Head of caudate nucleus (tissue), 42 donors: Measurements from ENCODE around the gene SMG5.

Source experiments
- DNase-seq, 42 donors: peaks; one replicate each; pipeline versions ENCODE4 v3.0.0 to v3.0.0-alpha.2; 2020 to 2021; ENCODE audit warnings: mixed read lengths in 7 of 42
- intact Hi-C: fragments of 100-400 bp; cut with DNase I; formaldehyde crosslinking; loops from one replicate; pipeline ENCODE4 v1.15.0; 2022

SMG5 gene

DNA sequence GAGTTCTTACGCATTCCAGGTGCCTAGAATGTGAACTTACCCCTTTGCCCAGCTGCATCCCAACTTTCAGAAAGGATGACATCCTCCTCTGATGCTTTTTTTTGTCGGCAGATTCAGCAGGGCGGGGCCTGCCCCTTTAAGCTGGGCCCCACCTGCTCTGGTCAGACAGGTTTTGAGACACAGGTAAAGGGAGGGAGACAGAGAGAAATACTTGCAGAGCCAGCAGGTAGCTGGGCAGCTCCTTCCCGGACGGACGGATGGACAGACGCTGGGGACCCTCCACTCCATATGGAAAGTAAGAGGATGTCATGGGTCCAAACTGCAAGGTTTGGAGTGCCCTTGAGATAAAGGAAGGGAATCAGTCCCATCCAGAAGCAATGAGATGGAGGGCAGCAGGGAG lies 1.5 kb upstream of the SMG5 start, which contains the start of gene TMEM79:
Gene TMEM79 (plus strand): TSS at position 214 of the 400 bp plus-strand sequence. CDS start 902 bp downstream, outside the sequence.
- no peak for DNase-seq
- intact Hi-C loops: no loop called here

DNA sequence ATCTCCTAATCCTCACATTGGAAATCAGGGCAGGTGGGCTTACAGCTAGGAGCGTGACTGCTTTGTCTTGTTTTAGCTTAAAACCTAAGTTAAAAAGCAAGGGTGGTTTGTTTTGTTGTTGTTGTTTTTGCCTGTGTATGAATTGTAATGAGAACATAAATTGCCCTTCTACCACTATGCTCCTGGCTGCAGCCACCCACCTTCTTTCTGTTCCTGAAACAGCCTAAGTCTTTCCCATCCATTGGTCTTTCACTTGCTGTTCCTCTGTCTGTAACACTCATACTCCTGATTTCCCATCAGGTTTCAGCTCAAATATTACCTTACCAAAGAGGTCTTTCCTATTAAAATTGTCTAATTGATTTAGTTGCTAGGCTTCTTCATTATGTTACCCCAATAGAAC lies 896 bp upstream of the SMG5 start:
- intact Hi-C loops: loop anchor here (2.0 kb wide), 1 partner anchor 55 kb away; the partner anchor contains the start of genes CCT3 and TSACC
- DNase-seq: no peak

DNA sequence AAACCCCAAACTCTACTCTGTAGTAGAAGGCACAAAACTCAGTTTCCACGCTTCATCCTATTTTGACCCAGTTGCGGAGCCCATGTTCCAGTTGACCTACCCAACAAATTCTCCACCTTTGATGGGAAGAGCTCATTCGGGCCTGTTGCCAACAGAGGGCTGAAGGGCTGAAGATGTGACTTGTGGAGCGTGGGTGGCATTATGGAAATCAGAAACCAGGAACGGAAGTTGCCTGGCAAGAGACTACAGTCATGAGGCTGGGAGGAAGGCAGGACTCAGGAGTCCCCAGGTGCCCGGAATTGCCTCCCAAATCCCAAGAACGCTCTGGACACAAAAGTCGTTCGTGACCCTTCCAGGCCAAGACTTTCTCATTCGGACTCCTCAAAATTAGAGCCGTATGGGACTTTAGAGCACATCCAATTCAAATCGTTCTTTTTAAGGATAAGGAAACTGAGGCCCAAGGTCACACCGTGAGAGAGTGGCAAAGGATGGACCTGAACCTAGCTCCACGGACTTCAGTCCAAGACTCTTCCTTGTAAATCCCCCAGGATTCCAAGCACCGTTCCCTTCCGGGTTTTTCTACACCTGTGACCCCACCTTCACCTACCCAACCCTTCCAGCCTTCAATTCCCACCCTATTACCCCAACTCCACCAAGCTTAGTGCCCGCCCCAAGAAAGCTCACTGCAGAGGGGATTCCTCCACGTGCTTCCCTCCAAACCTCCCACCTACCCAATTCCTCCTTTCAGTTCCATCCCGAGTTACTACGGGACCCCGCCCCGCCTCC lies 739 bp downstream of the SMG5 start:
- peak in 33 of 42 donors; percentile 16 to 77 (median 42) for DNase-seq
- intact Hi-C loops: loop anchor here (2.0 kb wide), 1 partner anchor 57 kb away; the partner anchor contains the start of genes CCT3 and TSACC

DNA sequence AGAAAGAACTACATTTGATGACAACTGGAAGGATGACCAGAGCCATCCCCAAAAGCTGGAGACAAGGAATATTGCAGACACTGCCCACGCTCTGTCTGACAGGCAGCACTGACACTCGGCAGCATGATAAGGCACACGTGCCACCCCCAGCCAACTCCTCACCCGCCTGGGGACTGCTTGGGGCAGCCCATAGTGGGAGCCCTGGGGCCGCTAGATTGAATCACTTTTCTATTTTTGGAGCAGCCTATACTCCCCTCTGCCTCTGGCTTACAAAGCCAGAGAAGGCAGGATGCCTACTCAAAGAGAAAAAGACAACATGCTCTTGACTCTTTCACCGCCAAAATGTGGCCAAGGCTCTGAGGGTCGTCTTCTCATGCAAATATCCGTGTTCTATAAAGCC lies 1.3 kb downstream of the SMG5 start:
- DNase-seq: peak in 9 of 42 donors; percentile 13 to 47 (median 30)
- intact Hi-C loops: no loop called here

DNA sequence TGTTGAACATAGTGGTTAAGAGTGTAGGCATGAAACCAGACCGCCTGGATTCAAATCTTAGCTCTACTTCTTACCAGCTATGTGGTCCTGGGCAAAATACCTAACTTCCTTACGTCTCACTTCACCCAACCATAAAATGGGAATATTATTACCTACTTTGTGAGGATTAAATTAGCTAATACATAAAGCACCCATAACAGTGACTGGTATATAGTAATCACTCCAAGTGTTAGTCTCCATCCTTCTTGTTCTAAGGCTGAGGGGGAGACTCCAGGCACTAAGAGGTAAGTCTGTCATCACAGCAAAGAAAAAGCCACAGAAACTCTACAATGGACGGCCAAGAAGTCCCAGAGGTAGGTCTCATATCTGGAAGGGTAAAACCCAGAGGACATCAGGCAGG lies 2.8 kb downstream of the SMG5 start:
- no peak for DNase-seq
- intact Hi-C loops: no loop called here

DNA sequence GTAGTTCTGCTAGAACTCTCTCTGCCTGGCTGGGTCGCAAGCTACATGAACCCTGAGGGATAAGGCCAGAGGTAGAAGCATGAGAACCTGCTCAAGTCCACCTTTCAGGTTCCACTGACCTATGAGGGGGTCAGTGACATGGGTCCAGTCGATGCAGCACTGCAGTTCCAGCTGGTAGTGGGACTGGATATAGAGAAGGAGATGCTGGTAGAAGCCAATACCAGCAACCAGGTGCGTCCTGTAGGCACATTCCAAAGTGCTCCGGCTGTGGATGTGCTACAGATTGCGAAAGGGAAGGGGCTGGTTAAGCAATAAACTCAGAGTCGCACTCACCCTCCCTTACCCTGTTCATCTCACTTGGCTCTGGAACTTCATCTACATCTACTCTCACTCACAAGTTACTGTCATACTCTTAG lies 5.7 kb downstream of the SMG5 start:
- intact Hi-C loops: no loop called here
- DNase-seq: no peak

DNA sequence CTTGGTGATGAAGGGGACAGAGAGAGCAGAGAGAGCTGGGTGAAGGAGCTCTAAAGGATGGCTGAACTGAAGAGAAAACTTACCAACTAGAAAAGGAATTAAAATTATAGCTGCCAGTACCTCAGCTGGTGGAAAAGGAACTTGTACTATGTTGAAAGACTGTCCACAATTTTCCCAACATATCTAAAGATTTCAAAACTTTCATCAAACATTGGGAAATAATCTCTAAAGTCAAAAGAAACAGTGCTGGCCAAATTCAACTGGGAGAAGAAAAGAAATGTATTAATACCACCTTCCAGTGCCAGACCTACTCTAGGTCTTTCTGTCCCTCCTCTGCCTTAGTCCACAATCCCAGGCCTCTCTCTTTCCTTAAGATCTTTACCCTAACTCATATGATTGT lies 6.1 kb downstream of the SMG5 start:
- intact Hi-C loops: no loop called here
- DNase-seq: no peak

DNA sequence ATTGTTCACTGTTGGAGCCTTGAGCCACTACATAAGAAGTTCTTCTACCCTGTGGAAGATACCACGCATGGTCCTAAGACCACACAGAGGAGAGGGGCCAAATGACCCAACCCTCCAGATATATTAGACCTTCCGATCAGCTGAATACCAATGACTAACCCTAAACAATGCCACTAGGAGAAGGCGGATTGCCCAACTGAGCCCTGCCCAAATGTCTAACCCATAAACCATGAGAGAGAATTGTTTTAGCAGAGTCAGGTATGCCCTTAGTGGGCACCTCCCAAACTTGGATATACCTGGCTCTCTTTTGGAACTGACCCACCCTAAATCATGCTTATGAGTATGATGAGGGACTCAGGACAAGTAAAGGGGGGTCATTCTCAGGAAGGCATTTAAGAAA lies 12.3 kb downstream of the SMG5 start:
- no peak for DNase-seq

DNA sequence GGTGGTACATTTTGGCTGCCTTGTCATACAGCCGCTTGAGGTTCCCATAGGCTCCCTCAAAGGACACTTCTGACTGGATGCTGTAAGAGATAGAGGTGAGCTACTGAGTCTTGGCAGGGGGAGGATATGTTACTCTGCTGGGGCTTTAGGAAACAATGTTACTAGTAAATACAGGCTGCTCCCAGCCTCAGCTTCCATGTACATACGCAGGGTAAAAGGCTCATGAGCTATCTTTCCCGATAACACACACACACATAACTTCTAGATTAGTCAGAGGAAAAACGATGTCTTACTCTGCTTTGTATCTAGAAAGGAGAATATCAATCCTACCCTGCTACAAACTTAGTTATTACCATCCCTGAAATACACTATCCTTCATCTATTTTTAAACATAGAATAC lies 14.3 kb downstream of the SMG5 start:
- intact Hi-C loops: no loop called here
- DNase-seq: no peak

More for the DNA sequence above, 12.3 kb downstream of the SMG5 start:
- intact Hi-C loops: no loop called here

DNA sequence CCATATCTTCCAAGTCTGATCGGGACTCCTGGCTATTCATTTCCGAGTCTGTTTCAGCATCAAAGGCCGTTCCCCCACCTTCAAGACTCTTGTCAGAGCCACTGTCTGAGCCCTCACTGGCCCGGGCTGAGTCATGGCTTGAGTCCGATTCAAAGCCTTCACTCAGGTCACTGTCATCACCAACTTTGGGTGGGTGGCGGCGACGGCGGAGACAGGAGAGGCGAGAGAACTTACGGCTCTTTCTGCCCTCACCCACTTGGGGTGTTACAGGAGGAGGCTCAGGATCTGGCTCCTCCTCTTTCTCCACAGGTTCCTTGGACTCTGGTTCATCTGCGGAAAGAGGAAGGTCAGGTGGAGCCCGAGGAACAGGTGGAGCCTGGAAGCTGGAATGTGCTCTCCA lies 16.6 kb downstream of the SMG5 start:
- intact Hi-C loops: no loop called here
- no peak for DNase-seq

DNA sequence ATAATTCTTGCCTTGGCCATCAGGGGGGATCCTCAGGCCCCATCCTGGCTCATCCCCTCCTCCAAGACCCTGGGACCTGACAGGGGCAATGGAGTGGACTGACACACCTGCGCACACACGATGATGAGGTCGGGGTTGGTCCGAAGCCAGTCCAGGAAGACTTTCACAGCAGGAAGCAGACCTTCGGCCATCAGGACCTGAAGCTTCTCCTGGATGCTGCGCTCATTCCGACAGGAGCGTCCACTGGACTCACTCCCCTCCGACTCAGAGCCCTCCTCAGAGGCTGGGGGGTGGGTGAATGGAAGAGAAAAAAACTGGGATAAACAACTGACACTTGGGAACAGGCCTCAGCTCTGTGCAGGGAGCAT lies 19.4 kb downstream of the SMG5 start:
- intact Hi-C loops: no loop called here

DNA sequence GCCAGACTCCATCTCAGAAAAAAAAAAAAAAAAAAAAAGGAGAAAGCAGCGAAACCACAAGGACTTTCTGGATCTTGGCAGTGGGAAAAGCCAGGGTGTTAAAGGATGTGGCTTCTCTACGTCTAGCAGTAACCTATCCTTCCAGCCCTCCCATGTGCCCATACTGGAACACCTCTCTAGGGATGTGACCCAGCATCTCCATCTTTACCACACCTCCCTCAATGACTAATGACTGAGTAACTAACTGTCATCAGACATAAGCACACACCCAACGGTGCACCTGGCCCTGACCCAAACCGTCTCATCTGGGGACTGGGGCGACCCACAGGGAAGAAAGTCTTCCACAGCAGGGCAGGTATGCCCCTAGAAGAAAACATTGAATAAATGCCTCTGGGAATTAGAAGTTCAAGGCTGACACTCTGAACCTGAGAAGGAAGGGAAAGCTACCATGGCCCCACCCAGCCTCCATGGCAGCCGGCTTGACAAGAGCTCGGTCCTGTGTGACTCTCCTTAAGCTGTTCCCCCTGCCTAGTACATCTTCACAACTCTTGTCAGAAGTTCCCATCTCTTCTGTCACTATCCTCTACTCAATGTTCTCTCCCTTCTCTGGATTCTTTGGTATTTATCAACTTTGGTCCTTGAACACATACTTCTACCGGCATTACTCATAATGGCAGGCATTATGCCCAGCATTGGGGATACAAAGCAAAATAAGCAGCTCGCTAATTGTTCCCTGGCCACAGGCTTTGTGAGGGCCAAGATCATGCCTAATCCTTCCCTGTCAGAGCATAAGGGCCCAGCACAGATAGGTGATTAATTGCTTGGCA lies 20.0 kb downstream of the SMG5 start:
- intact Hi-C loops: no loop called here
- DNase-seq: no peak

More for the DNA sequence above, 19.4 kb downstream of the SMG5 start:
- DNase-seq: no peak

DNA sequence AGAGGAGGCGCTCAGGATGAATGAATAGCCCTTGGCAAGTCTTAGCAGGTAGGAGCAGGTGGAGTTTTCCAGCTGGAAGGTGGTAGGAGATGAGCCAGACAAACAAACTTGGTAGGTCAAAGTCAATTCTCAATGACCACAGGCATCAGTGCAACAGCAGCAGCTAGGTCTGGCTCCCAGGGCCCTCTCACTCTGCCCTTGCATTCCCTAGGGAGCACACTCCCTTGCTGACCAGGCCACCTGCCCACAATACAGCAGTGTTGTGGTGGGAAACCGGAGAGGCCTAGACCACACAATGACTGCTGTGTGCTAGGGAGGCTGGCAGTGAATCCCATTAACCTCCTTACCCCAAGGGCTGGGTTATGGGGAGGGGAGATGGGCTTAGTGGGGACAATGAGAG lies 21.7 kb downstream of the SMG5 start:
- DNase-seq: peak in 18 of 42 donors; percentile 33 to 79 (median 61)
- intact Hi-C loops: no loop called here

DNA sequence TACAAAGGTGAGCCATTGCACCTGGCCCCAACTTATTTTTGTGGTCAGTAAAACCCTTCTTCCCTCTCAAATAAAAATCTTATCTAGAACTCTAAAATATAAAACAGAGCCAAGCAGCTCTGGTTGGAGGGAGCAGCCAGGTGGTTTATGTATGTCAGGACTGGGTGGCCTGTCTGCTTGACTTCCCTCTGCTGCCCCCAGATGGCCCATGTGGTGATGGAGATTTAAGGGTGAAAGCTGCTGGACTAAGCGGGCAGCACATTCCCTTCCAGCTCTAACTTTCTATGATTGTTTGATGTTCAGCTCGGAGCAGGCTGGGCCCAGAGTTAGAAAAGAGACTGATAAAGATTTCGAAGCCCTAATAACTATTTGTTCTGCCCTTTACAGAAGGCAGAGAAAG lies 22.8 kb downstream of the SMG5 start:
- intact Hi-C loops: no loop called here
- peak in 32 of 42 donors; percentile 28 to 88 (median 70) for DNase-seq

DNA sequence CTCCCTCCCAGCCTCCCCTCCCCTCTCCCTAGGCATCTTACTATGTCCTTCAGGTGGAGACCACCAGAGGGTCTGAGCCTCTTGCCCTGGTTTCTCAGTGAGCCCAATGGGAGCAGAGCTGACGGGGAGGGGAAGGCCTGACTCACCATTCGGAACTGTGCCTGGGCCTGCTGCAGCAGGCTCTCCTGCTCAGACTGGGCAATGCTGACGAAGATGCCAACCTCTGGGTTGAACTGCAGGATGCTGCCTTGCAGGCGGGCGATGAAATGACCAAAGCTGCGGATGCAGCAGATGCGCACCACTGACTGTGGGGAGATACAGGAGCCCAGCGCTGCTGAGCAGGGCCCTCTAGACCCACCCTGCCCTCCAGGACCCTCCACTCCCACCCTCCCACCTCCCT lies 23.8 kb downstream of the SMG5 start:
- no peak for DNase-seq
- intact Hi-C loops: no loop called here

DNA sequence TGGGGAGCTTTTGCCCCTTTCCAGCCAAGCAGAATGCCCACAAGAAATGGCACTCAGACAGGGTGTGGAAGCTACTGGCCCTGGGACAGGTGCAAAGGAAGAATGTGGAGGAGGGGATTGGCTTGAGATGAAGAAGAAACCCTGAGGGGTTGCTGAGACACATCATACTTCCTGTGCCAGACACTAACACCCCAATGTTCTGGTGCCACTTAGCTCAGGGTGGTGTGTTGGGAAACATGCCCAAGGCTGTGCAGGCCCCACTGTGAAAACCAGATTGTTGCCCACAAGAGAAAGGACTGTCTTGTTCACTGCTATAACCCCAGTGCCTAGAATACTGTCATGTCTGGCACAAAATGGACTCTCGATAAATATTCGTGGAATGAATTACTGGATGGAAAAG lies 24.9 kb downstream of the SMG5 start:
- peak in 6 of 42 donors; percentile 29 to 64 (median 44) for DNase-seq
- intact Hi-C loops: no loop called here

DNA sequence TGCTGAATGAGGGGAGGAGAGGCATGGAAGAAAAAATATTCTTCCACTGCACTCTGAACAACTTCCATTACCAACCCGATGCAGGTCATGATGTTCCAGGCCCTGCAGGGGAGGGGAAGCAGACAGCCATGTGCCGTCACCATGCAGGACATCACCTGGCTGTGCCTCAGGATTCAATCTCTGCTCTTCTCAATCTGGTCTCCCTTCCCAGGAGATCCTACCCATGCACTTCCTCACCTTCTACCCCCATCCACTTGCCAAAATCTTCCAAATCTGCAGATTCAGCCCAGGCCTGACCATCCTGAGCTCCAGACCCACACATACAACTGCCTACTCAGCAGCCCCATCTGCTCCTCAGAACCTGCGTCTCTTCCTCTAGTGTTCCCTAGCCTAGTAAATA lies 29.0 kb downstream of the SMG5 start:
- no peak for DNase-seq
- intact Hi-C loops: no loop called here

DNA sequence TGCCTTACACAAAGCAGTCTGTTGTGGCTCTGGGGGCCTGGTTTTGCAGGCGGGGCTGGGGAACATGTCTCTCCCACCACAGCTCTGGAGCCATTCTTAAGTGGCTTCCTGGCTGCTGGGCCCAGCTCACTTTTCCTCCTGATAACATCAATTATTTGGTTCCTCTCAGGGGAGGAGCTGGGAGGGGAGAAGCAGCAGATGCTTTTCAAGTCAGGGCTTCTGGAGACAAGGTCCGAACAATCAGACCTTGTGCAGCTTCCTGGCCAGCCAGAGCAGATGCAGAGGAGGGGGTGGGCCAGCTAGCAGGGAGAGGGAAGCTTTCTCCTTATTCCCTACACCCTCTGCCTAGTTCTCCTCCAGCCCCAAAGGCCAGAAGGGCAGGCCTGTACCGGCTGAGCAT lies 31.1 kb downstream of the SMG5 start:
- DNase-seq: peak in 11 of 42 donors; percentile 20 to 65 (median 42)
- intact Hi-C loops: no loop called here

DNA sequence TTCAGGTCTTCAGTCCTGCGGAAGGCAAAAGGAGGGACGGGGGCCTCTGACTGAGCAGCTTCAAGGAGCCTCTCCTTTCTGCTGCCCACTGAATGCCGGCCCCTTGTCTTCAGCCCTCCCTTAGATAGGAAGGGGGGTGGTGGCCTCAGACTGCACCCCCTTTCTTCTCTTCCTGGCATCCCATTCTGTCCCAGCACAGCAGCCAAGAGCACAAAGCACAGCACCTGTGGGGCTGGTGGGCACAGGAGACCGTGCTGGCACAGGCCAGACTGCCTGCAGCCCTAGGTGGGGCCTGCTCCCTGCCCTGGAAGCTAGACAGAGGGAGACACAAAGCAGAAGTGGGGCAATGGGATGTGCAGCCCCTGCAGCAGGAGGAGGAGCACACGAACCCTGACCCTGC lies 33.0 kb downstream of the SMG5 start:
- intact Hi-C loops: no loop called here
- no peak for DNase-seq

DNA sequence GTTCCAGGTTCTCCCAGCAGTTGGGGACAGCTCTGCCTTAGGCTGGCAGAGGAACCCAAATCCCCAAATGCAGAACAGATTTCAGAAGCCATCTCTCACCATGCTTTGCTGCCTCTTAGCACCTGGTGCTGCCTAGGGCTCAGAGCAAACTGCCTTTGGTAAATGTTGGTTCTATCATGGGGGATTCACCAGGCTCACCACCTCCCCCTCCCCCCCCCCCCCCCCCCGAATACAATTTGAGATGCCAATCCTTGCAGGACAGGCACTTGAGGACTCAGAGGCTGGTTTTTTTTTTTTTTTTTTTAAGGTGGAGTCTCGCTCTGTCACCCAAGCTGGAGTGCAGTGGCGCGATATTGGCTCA lies 34.3 kb downstream of the SMG5 start:
- no peak for DNase-seq
- intact Hi-C loops: no loop called here
